ENCODE data around the gene OBI1.

OBI1 gene

GRCh38 chr13:78595495-78596398 lies 63.2 kb downstream of the OBI1 start:
- Histone ChIP-seq H3K36me3 (ENCODE audit: insufficient read depth) (no peaks in the 10 kb centered on the region), H3K4me2 (peak overlapping the region; percentile 41; the same call in 1 of the 2 replicates), H3K27me3 (ENCODE audit: insufficient read depth, low read depth) (no peaks in the 10 kb centered on the region), H4K20me1 (ENCODE audit: insufficient read depth) (no peaks in the 10 kb centered on the region), H3K27ac (no peak overlapping the region), H3K4me3 (IDR thresholded peaks at IDR 0.05; ENCODE audit: insufficient read depth, low read depth, low read length) (no peak overlapping the region), H3K9ac (no peak overlapping the region), H3K79me2 (ENCODE audit: insufficient read depth, low read depth) (no peaks in the 10 kb centered on the region), H3K4me1 (ENCODE audit: low read depth, poor library complexity, severe bottlenecking) (no peaks in the 10 kb centered on the region), H2AFZ (ENCODE audit: low read depth) (peak overlapping the region; percentile 41)
- no peak for TF ChIP-seq CTCF (conservative IDR thresholded peaks at IDR 0.05; ENCODE audit: low read depth, low read length)

- H3K27me3 ChIP-seq (ENCODE audit: insufficient read depth, low read depth), result no peaks in the 10 kb centered on the region
Measured at GRCh38 chr13:78594456-78594975, 64.4 kb downstream of the OBI1 start.

GRCh38 chr13:78593652-78594455 lies 65.1 kb downstream of the OBI1 start:
- H3K4me1 ChIP-seq (ENCODE audit: low read depth, poor library complexity, severe bottlenecking), result no peaks in the 10 kb centered on the region
- no peak overlapping the region for H3K4me3 ChIP-seq (IDR thresholded peaks at IDR 0.05; ENCODE audit: insufficient read depth, low read depth, low read length)
- H3K9ac ChIP-seq, result no peak overlapping the region

More at GRCh38 chr13:78594456-78594975, 64.4 kb downstream of the OBI1 start:
- Histone ChIP-seq H3K79me2 (ENCODE audit: insufficient read depth, low read depth) (no peaks in the 10 kb centered on the region), H3K9ac (no peak overlapping the region), H4K20me1 (ENCODE audit: insufficient read depth) (no peaks in the 10 kb centered on the region), H3K36me3 (ENCODE audit: insufficient read depth) (no peaks in the 10 kb centered on the region), H3K4me2 (no peak overlapping the region), H2AFZ (ENCODE audit: low read depth) (no peak overlapping the region), H3K4me1 (ENCODE audit: low read depth, poor library complexity, severe bottlenecking) (no peaks in the 10 kb centered on the region), H3K27ac (no peak overlapping the region), H3K4me3 (IDR thresholded peaks at IDR 0.05; ENCODE audit: insufficient read depth, low read depth, low read length) (no peak overlapping the region)
- no peak for TF ChIP-seq CTCF (conservative IDR thresholded peaks at IDR 0.05; ENCODE audit: low read depth, low read length)

More at GRCh38 chr13:78593652-78594455, 65.1 kb downstream of the OBI1 start:
- Histone ChIP-seq H3K36me3 (ENCODE audit: insufficient read depth) (no peaks in the 10 kb centered on the region), H3K27ac (no peak overlapping the region), H3K4me2 (no peak overlapping the region), H3K27me3 (ENCODE audit: insufficient read depth, low read depth) (no peaks in the 10 kb centered on the region), H4K20me1 (ENCODE audit: insufficient read depth) (no peaks in the 10 kb centered on the region), H3K79me2 (ENCODE audit: insufficient read depth, low read depth) (no peaks in the 10 kb centered on the region), H2AFZ (ENCODE audit: low read depth) (no peak overlapping the region)
- TF ChIP-seq CTCF (conservative IDR thresholded peaks at IDR 0.05; ENCODE audit: low read depth, low read length), result no peak

Data from KMS-11 (cell line).